ENCODE measurements around the gene PHRF1. TPM values are rescaled to one million over a fixed set of nuclear protein-coding genes. Genes with fewer than 3 reads are reported as not detected.

Gene PHRF1
- total RNA-seq, 2 donors from 2014 or later, result 31.3 to 39.6 TPM

- Histone ChIP-seq H3K4me3 (no peak overlapping the region), H3K27me3 (replicated peaks; ENCODE audit: insufficient read depth) (no peaks in the 10 kb centered on the region), H3K4me1 (ENCODE audit: control insufficient read depth in 1 of 2, low read depth in 2 of 2) (no peaks in the 10 kb centered on the region), H3K9me3 (no peaks in the 10 kb centered on the region), H3K36me3 (peaks cover 76% of the 10 kb centered on the region), H3K27ac (no peak overlapping the region)
- no peak for ATAC-seq (ENCODE audit: insufficient number of reproducible peaks, low FRiP score, low read depth)
- TF ChIP-seq CTCF (IDR thresholded peaks at IDR 0.05), result no peak
- DNase-seq (ENCODE audit: low spot score), result no peak
These were observed 26.9 kb downstream of the PHRF1 start for GRCh38 chr11:603154-603553.

- no peak for DNase-seq (ENCODE audit: low spot score)
- peaks cover 84% of the 10 kb centered on the region for H3K36me3 ChIP-seq
- H3K27me3 ChIP-seq (replicated peaks; ENCODE audit: insufficient read depth), result no peaks in the 10 kb centered on the region
- no peak overlapping the region for H3K4me3 ChIP-seq
- H3K4me1 ChIP-seq (ENCODE audit: control insufficient read depth in 1 of 2, low read depth in 2 of 2), result no peaks in the 10 kb centered on the region
- ATAC-seq (ENCODE audit: insufficient number of reproducible peaks, low FRiP score, low read depth), result no peak
- TF ChIP-seq CTCF (IDR thresholded peaks at IDR 0.05), result no peak
- no peaks in the 10 kb centered on the region for H3K9me3 ChIP-seq
- H3K27ac ChIP-seq, result no peak overlapping the region
These were observed 29.2 kb downstream of the PHRF1 start for GRCh38 chr11:605286-606129.

GRCh38 chr11:606245-606644, 30.0 kb downstream of the PHRF1 start:
- DNase-seq (ENCODE audit: low spot score), result no peak
- Histone ChIP-seq H3K36me3 (peaks cover 90% of the 10 kb centered on the region), H3K27ac (no peak overlapping the region), H3K27me3 (replicated peaks; ENCODE audit: insufficient read depth) (no peaks in the 10 kb centered on the region), H3K9me3 (no peaks in the 10 kb centered on the region), H3K4me1 (ENCODE audit: control insufficient read depth in 1 of 2, low read depth in 2 of 2) (no peaks in the 10 kb centered on the region), H3K4me3 (no peak overlapping the region)
- no peak for TF ChIP-seq CTCF (IDR thresholded peaks at IDR 0.05)
- ATAC-seq (ENCODE audit: insufficient number of reproducible peaks, low FRiP score, low read depth), result no peak

- Histone ChIP-seq H3K27ac (no peak overlapping the region), H3K27me3 (replicated peaks; ENCODE audit: insufficient read depth) (no peaks in the 10 kb centered on the region), H3K4me3 (no peak overlapping the region), H3K9me3 (no peaks in the 10 kb centered on the region), H3K36me3 (peaks cover 89% of the 10 kb centered on the region), H3K4me1 (ENCODE audit: control insufficient read depth in 1 of 2, low read depth in 2 of 2) (no peaks in the 10 kb centered on the region)
- ATAC-seq (ENCODE audit: insufficient number of reproducible peaks, low FRiP score, low read depth) (no peak), DNase-seq (ENCODE audit: low spot score) (no peak)
- no peak for TF ChIP-seq CTCF (IDR thresholded peaks at IDR 0.05)
These were observed 30.9 kb downstream of the PHRF1 start for GRCh38 chr11:607020-607780.

GRCh38 chr11:607971-608659, 31.8 kb downstream of the PHRF1 start:
- Histone ChIP-seq H3K4me1 (ENCODE audit: control insufficient read depth in 1 of 2, low read depth in 2 of 2) (no peaks in the 10 kb centered on the region), H3K36me3 (peaks cover 94% of the 10 kb centered on the region)

More at GRCh38 chr11:607971-608659, 31.8 kb downstream of the PHRF1 start:
- DNase-seq (ENCODE audit: low spot score) (no peak), ATAC-seq (ENCODE audit: insufficient number of reproducible peaks, low FRiP score, low read depth) (no peak)
- TF ChIP-seq CTCF (IDR thresholded peaks at IDR 0.05), result no peak
- Histone ChIP-seq H3K27me3 (replicated peaks; ENCODE audit: insufficient read depth) (no peaks in the 10 kb centered on the region), H3K9me3 (no peaks in the 10 kb centered on the region), H3K4me3 (no peak overlapping the region), H3K27ac (no peak overlapping the region)
